K562 (cell line): ENCODE measurements around the gene GTPBP2. TPM values are rescaled to one million over a fixed set of nuclear protein-coding genes. Genes with fewer than 3 reads are reported as not detected.
"Not testable (repeated sequence)": the region's sequence is repeated elsewhere in the genome, so short reads cannot be mapped to it uniquely, and the experiment has no call there.

ENCODE experiments used
- ATAC-seq: fragments of 200-7000 bp; cut with Tn5 transposase; 3 replicates; pipeline ENCODE4 v1.9.1; 2020; ENCODE audit warnings: moderate library complexity
- BruUV-seq: library from RNA; stranded (reverse); fragments of 400-500 nt; replicated peaks from 2 replicates; lab custom pipeline; 2021; lab: Mats Ljungman, UMichigan
- CTCF ChIA-PET: fragments of 300-600 bp; formaldehyde crosslinking; extraction: SDS; loops from one replicate; lab custom pipeline; 2021; ENCODE audit warnings: low intra/inter-chr PET ratio; lab: Yijun Ruan, JAX
- POLR2A ChIA-PET: fragments of 300-600, 350-650 bp; sonication (Branson Sonifier 250); formaldehyde crosslinking; extraction: SDS; loops from one replicate; lab custom pipeline; 2021; ENCODE audit warnings: antibody characterized with exemption, inconsistent platforms; lab: Yijun Ruan, JAX
- DNase-seq, 4 experiments: peaks; one replicate each; pipeline versions ENCODE4 v3.0.0 to v3.0.0-alpha.2; 2011 to 2018; ENCODE audit warnings: low spot score in 3 of 4, mixed read lengths in 3 of 4; ENCODE audit errors: extremely low read depth in 1 of 4
- FAIRE-seq: peaks from 2 replicates; lab custom pipeline; 2011; peaks lifted over from hg19 to GRCh38; lab: Jason Lieb, UNC
- H2AFZ ChIP-seq: 2 replicates; pipeline ENCODE4 v1.6.0; 2011; ENCODE audit warnings: low read depth, low read length, control low read depth, inconsistent platforms
- H3K27ac ChIP-seq: fragments of 200-600 bp; 3 replicates; pipeline ENCODE4 v1.8.0; 2011; ENCODE audit warnings: low read depth, mild to moderate bottlenecking, control low read depth, inconsistent platforms, low read length, moderate library complexity, mixed read lengths; ENCODE audit errors: extremely low read depth
- H3K27me3 ChIP-seq, 2 experiments: fragments of 300-600 bp in 1 of 2; 2 replicates in 1 of 2; 3 replicates in 1 of 2; pipeline versions ENCODE4 v1.6.0 to v1.8.0; 2011; ENCODE audit warnings: inconsistent platforms in 2 of 2, low read length in 2 of 2, mild to moderate bottlenecking in 1 of 2, mixed read lengths in 1 of 2, moderate library complexity in 1 of 2; ENCODE audit not compliant: control insufficient read depth in 2 of 2, insufficient read depth in 2 of 2
- H3K36me3 ChIP-seq: fragments of 300-600 bp; 3 replicates; pipeline ENCODE4 v1.8.0; 2011; ENCODE audit warnings: mild to moderate bottlenecking, low read length, inconsistent platforms; ENCODE audit not compliant: control insufficient read depth, insufficient read depth
- H3K4me1 ChIP-seq, 2 experiments: fragments of 200-600 bp in 1 of 2; replicated peaks in 1 of 2; 2 replicates in 1 of 2; 3 replicates in 1 of 2; pipeline versions ENCODE4 v1.5.1 to v1.8.0; 2011; ENCODE audit warnings: inconsistent platforms in 2 of 2, low read length in 2 of 2, mild to moderate bottlenecking in 1 of 2, mixed read lengths in 1 of 2, moderate library complexity in 1 of 2; ENCODE audit not compliant: control insufficient read depth in 2 of 2, insufficient read depth in 2 of 2
- H3K4me2 ChIP-seq: 2 replicates; pipeline ENCODE4 v1.6.1; 2011; ENCODE audit warnings: low read length, control low read depth, inconsistent platforms, mixed read lengths; ENCODE audit not compliant: insufficient read depth
- H3K4me3 ChIP-seq: fragments of 200-600 bp; sonication (generic), shearing (Covaris generic); 2 replicates; pipeline ENCODE4 v1.5.1; 2016; ENCODE audit warnings: control low read depth, inconsistent platforms
- H3K79me2 ChIP-seq: fragments of 200-600 bp; 3 replicates; pipeline ENCODE4 v1.8.0; 2011; ENCODE audit warnings: low read length, inconsistent platforms; ENCODE audit not compliant: control insufficient read depth, insufficient read depth
- H3K9ac ChIP-seq, 2 experiments: 2 replicates each; pipeline versions ENCODE4 v1.6.0 to v1.6.1; 2011; ENCODE audit warnings: low read depth in 2 of 2, low read length in 2 of 2, control low read depth in 1 of 2, inconsistent platforms in 1 of 2, mild to moderate bottlenecking in 1 of 2, mixed read lengths in 1 of 2; ENCODE audit not compliant: insufficient read depth in 1 of 2
- H3K9me1 ChIP-seq: one replicate; pipeline ENCODE4 v1.6.0; 2011; ENCODE audit warnings: inconsistent platforms, mild to moderate bottlenecking, low read length, moderate library complexity; ENCODE audit not compliant: control insufficient read depth, insufficient read depth
- H3K9me3 ChIP-seq: replicated peaks from 2 replicates; pipeline ENCODE4 v1.5.1; 2011; ENCODE audit warnings: low read depth, low read length, inconsistent platforms; ENCODE audit not compliant: control insufficient read depth, insufficient read depth
- H4K20me1 ChIP-seq: replicated peaks from 2 replicates; pipeline ENCODE4 v1.6.1; 2011; ENCODE audit warnings: low read length, inconsistent platforms, mixed read lengths; ENCODE audit not compliant: control insufficient read depth, insufficient read depth
- BCOR ChIP-seq: fragments of 450-650 bp; IDR thresholded peaks from 2 replicates; pipeline ENCODE4 v1.6.1; 2016
- NRF1 ChIP-seq, 2 experiments: fragments of 450-650 bp; IDR thresholded peaks in 1 of 2; conservative IDR thresholded peaks in 1 of 2; 2 replicates each; pipeline ENCODE4 v1.6.1; 2014; ENCODE audit warnings: mild to moderate bottlenecking in 2 of 2
- RCOR1 ChIP-seq, 2 experiments: IDR thresholded peaks; 2 replicates each; pipeline ENCODE4 v1.6.1; 2012; ENCODE audit warnings: low read depth in 2 of 2, low read length in 2 of 2, borderline replicate concordance in 1 of 2, improper control_type of control experiment in 1 of 2
- ZNF121 ChIP-seq: sonication (generic); formaldehyde crosslinking; conservative IDR thresholded peaks from 2 replicates; pipeline ENCODE4 v1.8.0; 2022; ENCODE audit warnings: missing genetic modification reagents
- ZNF253 ChIP-seq: fragments of 250-450 bp; sonication (Bioruptor Pico); conservative IDR thresholded peaks from 2 replicates; pipeline ENCODE4 v1.6.1; 2021; ENCODE audit warnings: mild to moderate bottlenecking
- WGBS: fragments of 100-300 bp; shearing (Covaris generic); methylation state at CpG from one replicate; pipeline ENCODE4 v1.1.6; 2016; ENCODE audit warnings: low coverage, mixed read lengths; ENCODE audit not compliant: insufficient coverage; ENCODE audit errors: missing lambda C conversion rate; 5-methylcytosine and 5-hydroxymethylcytosine counted together
- in situ Hi-C: fragments of 300-500 bp; cut with MboI; formaldehyde crosslinking; loops from 4 replicates; pipeline ENCODE4 v1.15.0; 2018; ENCODE audit warnings: inconsistent platforms, mixed read lengths
- intact Hi-C: fragments of 100-400 bp; cut with micrococcal nuclease; formaldehyde crosslinking; loops from 2 replicates; pipeline ENCODE4 v1.14.2; 2022
- polyA plus RNA-seq, 8 experiments: library from polyadenylated mRNA; depleted of rRNA in 4 of 8; stranded (reverse) in 5 of 8; unstranded in 3 of 8; fragments of >200 nt; fragmentation: Nextera tagmentation in 2 of 8; fragmentation: Illumina TruSeq in 1 of 8; extraction: Ambion mirVana in 2 of 8; extraction: Trizol in 1 of 8; gene quantifications; 2 replicates each; pipeline versions ENCODE4 v1.2.1 to v1.2.3, GENCODE V29; 2011 to 2014; ENCODE audit warnings: inconsistent platforms in 1 of 8, missing spikeins in 1 of 8
- total RNA-seq, 7 experiments: library from RNA; depleted of rRNA in 6 of 7; stranded (reverse); fragments of >200 nt in 6 of 7; fragmentation: Illumina TruSeq in 2 of 7; extraction: Trizol in 2 of 7; gene quantifications; 2 replicates each; pipeline versions ENCODE4 v1.2.1 to v1.2.3, GENCODE V29; 2011 to 2021; ENCODE audit warnings: low replicate concordance in 1 of 7

Gene GTPBP2
- total and polyA plus RNA-seq, 9 of the 15 experiments (the other 6 are each of a cell fraction or from before 2014, with no cell fraction given): 48.4 to 196 (median 111) TPM

DNA sequence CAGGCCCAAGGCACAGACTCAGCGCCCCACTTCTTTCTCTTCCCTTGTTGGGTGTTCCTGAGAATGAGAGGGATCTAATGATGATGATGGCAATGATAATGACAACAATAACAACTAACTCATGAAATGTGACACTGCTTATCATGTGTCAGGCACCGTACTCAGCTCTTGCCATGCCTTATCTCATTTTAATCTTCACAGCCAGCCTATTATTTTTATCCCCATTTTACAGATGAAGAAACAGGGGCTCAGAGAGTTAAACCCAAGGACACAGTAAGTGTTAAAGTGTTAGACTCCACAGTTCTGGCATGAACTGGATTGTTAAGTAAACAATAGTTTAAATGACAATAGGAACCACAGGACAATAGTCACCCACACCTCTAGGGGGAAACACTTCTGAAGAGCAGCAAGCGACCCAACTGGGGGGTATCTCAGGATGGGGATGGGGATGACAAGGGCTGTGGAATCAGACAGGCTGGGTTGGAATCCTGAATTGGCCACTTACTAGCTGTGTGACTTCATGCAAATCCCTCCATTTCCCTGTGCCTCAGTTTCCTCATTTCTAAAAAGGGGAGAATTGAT, 28.2 kb upstream of the GTPBP2 start (continued):
- TF ChIP-seq RCOR1 (IDR thresholded peaks at IDR 0.05; ENCODE audit: borderline replicate concordance in 1 of 2, low read depth in 2 of 2, low read length in 2 of 2) (peak in 1 of 2 experiments; percentile 32; a peak in 1 of 4 replicates), ZNF253 (no peak), NRF1 (conservative IDR thresholded peaks at IDR 0.05 in 1 of 2, IDR thresholded peaks at IDR 0.05 in 1 of 2) (no peak)

GRCh38 chr6:43652822-43653221, 23.8 kb upstream of the GTPBP2 start:
- H3K9me3 ChIP-seq, BruUV-seq, H3K4me2 ChIP-seq, H4K20me1 ChIP-seq, in situ Hi-C loops, H3K79me2 ChIP-seq, H3K9me1 ChIP-seq, H3K27me3 ChIP-seq, H3K9ac ChIP-seq, H3K4me3 ChIP-seq, H3K36me3 ChIP-seq, CTCF ChIA-PET, H3K4me1 ChIP-seq, DNase-seq, H2AFZ ChIP-seq, intact Hi-C loops, H3K27ac ChIP-seq, FAIRE-seq, ATAC-seq: not testable (repeated sequence)
- TF ChIP-seq BCOR (peak; percentile 47; the same call in 1 of the 2 replicates), ZNF121 (CRISPR knock-in tag) (peak; percentile 93)
- POLR2A ChIA-PET: interaction anchor here (0.7 to 1.6 kb wide), 4 partner anchors 13 to 39 kb away, joined by 3 to 9 read pairs (median 4); partner anchors contain the start of gene GTPBP2
- WGBS: 60% methylated on average over 2 of the region's 2 CpGs
